Suprapubic skin (tissue), 4 donors: ENCODE measurements around the gene RELT. TPM values are rescaled to one million over a fixed set of nuclear protein-coding genes. Genes with fewer than 3 reads are reported as not detected.
A peak's percentile ranks its signal among the peaks of the same experiment; 100 is the strongest.

ENCODE experiments used
- DNase-seq, 2 donors: peaks; one replicate each; pipeline ENCODE4 v3.0.0-alpha.2; 2019; ENCODE audit warnings: low spot score in 2 of 2
- H3K27ac ChIP-seq: fragments of 200-600 bp; sonication (generic); one replicate; pipeline ENCODE4 v1.5.1; 2019
- H3K27me3 ChIP-seq: fragments of 200-600 bp; sonication (generic); one replicate; pipeline ENCODE4 v1.5.1; 2019
- H3K36me3 ChIP-seq: fragments of 200-600 bp; sonication (generic); one replicate; pipeline ENCODE4 v1.5.1; 2019
- H3K4me1 ChIP-seq: fragments of 200-600 bp; sonication (generic); one replicate; pipeline ENCODE4 v1.5.1; 2019
- H3K4me3 ChIP-seq: fragments of 200-600 bp; sonication (generic); one replicate; pipeline ENCODE4 v1.5.1; 2019; ENCODE audit warnings: mild to moderate bottlenecking
- H3K9me3 ChIP-seq: fragments of 200-600 bp; sonication (generic); one replicate; pipeline ENCODE4 v1.5.1; 2019
- EP300 ChIP-seq: sonication (generic); formaldehyde crosslinking; IDR thresholded peaks from one replicate; pipeline ENCODE4 v1.6.1; 2017; ENCODE audit warnings: antibody characterized with exemption
- POLR2A ChIP-seq, 2 donors: fragments of 450-650 bp; IDR thresholded peaks; one replicate each; pipeline ENCODE4 v1.6.1; 2017; ENCODE audit warnings: antibody characterized with exemption in 2 of 2, mild to moderate bottlenecking in 2 of 2, moderate library complexity in 2 of 2
- POLR2AphosphoS5 ChIP-seq, 3 donors: sonication (generic); formaldehyde crosslinking; IDR thresholded peaks; one replicate each; pipeline ENCODE4 v1.6.1; 2017; ENCODE audit warnings: antibody characterized with exemption in 3 of 3
- WGBS: methylation state at CpG from one replicate; pipeline ENCODE4 v1.1.5; 2018; 5-methylcytosine and 5-hydroxymethylcytosine counted together
- total RNA-seq, 4 donors: library from RNA; depleted of rRNA; stranded (reverse); fragments of >200 nt; gene quantifications; one replicate each; pipeline ENCODE4 v1.1.0, GENCODE V29; 2016
- TF ChIP-seq, protein P1 (sequence below), 2 donors: fragments of 200-600 bp in 1 of 2; fragments of 450-650 bp in 1 of 2; sonication (generic) in 1 of 2; IDR thresholded peaks; one replicate each; pipeline ENCODE4 v1.5.1; 2016 to 2019; ENCODE audit warnings: antibody characterized with exemption in 2 of 2, mild to moderate bottlenecking in 1 of 2, moderate library complexity in 1 of 2

RELT gene
- total RNA-seq, 4 donors from 2014 or later, result 1.9 to 11.2 (median 4.2) TPM

GRCh38 chr11:73394416-73395296 is 18.5 kb downstream of the RELT start:
- Histone ChIP-seq H3K4me1 (peaks cover 7% of the 10 kb centered on the region), H3K9me3 (no peaks in the 10 kb centered on the region), H3K27ac (no peak overlapping the region), H3K4me3 (no peak overlapping the region), H3K36me3 (peaks cover 5% of the 10 kb centered on the region), H3K27me3 (no peaks in the 10 kb centered on the region)
- 86% methylated on average over 18 of the region's 34 CpGs for WGBS
- TF ChIP-seq POLR2AphosphoS5 (IDR thresholded peaks at IDR 0.05) (no peak), POLR2A (IDR thresholded peaks at IDR 0.05) (no peak), EP300 (no peak)
- TF ChIP-seq, protein P1, sequence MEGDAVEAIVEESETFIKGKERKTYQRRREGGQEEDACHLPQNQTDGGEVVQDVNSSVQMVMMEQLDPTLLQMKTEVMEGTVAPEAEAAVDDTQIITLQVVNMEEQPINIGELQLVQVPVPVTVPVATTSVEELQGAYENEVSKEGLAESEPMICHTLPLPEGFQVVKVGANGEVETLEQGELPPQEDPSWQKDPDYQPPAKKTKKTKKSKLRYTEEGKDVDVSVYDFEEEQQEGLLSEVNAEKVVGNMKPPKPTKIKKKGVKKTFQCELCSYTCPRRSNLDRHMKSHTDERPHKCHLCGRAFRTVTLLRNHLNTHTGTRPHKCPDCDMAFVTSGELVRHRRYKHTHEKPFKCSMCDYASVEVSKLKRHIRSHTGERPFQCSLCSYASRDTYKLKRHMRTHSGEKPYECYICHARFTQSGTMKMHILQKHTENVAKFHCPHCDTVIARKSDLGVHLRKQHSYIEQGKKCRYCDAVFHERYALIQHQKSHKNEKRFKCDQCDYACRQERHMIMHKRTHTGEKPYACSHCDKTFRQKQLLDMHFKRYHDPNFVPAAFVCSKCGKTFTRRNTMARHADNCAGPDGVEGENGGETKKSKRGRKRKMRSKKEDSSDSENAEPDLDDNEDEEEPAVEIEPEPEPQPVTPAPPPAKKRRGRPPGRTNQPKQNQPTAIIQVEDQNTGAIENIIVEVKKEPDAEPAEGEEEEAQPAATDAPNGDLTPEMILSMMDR (IDR thresholded peaks at IDR 0.05), result no peak
- DNase-seq, result peak in 1 of 2 donors; percentile 62

DNA sequence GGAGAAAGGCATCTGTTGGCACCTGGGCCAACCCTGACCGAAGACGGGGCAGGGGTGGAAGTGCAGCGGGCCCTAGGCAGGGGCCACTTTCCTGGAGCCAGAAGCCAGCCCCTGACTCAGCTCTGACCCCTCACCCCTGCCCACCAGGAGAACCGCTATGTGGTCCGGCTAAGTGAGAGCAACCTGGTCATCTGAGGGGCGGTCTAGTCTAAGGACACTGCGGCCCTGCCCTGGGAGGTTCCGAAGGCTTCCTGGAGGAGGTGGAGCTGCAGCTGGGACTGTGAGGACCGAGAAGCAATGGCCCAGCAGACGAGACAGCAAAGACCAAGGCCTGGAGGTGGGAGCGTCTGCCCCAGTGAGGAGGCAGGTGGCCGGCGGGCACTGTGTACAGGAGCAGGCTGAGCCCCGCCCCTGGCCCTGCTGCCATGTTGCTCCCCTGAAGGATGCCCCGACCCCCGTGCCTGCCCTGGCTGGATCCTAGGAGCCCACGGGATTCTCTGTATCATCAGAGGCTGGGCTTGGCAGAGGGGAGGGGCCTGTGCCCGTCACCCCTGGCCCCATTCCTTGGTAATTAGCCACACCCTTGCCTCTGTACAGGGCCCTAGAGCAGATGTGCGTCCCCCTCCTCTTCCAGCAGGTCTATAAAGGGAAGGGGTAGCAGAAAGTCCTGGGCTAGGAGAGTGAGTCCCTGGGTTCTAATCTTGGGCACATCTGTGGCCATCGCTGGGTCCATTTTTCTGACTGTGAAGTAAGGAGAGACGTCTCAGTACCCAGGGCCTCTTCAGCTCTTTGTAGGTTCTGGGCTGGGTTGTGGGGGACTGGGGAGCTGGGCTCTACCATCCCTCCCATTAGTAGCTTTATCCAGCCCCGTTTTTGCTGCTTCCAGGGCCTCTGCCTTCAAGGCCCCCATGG is 19.4 kb downstream of the RELT start:
- 80% methylated on average over 17 of the region's 22 CpGs for WGBS
- TF ChIP-seq EP300, result no peak
- TF ChIP-seq, protein P1 (IDR thresholded peaks at IDR 0.05), result no peak
- TF ChIP-seq POLR2AphosphoS5 (IDR thresholded peaks at IDR 0.05), result no peak
- no peak for TF ChIP-seq POLR2A (IDR thresholded peaks at IDR 0.05)
- Histone ChIP-seq H3K4me1 (no peaks in the 10 kb centered on the region), H3K27ac (no peak overlapping the region), H3K27me3 (no peaks in the 10 kb centered on the region), H3K36me3 (peaks cover 5% of the 10 kb centered on the region), H3K9me3 (no peaks in the 10 kb centered on the region), H3K4me3 (no peak overlapping the region)
- DNase-seq, result peak in 1 of 2 donors; percentile 55

GRCh38 chr11:73396251-73396930 is 20.2 kb downstream of the RELT start:
- peaks cover 5% of the 10 kb centered on the region for H3K36me3 ChIP-seq
- no peaks in the 10 kb centered on the region for H3K9me3 ChIP-seq
- DNase-seq, result no peak
- H3K4me3 ChIP-seq, result no peak overlapping the region
- H3K27me3 ChIP-seq, result no peaks in the 10 kb centered on the region
- H3K4me1 ChIP-seq, result no peaks in the 10 kb centered on the region
- no peak for TF ChIP-seq EP300
- TF ChIP-seq POLR2AphosphoS5 (IDR thresholded peaks at IDR 0.05), result no peak
- TF ChIP-seq, protein P1 (IDR thresholded peaks at IDR 0.05), result no peak
- TF ChIP-seq POLR2A (IDR thresholded peaks at IDR 0.05), result no peak
- no peak overlapping the region for H3K27ac ChIP-seq
- 69% methylated on average over 5 of the region's 6 CpGs for WGBS

DNA sequence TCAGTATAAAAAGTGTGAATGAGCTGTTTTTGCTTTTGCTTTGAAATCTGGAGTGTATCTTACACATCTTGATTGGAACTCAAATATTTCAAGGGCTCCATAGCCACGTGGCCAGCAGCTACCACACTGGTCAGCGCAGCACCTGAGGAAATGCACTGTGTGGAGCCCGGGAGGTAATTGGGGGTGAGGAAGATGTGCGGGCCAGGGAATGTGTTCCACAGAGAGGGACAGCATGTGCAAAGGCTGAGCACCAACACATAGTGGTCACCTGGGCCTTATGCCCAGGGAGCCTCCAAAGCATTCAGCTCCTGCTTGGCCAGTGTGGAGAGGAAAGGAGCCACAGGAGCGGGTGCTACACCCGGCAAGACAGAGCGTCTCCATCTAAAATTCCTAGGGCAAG is 20.8 kb downstream of the RELT start:
- no peak overlapping the region for H3K4me3 ChIP-seq
- no peaks in the 10 kb centered on the region for H3K27me3 ChIP-seq
- no peaks in the 10 kb centered on the region for H3K9me3 ChIP-seq
- TF ChIP-seq POLR2AphosphoS5 (IDR thresholded peaks at IDR 0.05) (no peak), EP300 (no peak), POLR2A (IDR thresholded peaks at IDR 0.05) (no peak)
- TF ChIP-seq, protein P1 (IDR thresholded peaks at IDR 0.05), result no peak
- DNase-seq, result no peak
- WGBS, result 77% methylated on average over 7 of the region's 7 CpGs
- H3K36me3 ChIP-seq, result peaks cover 5% of the 10 kb centered on the region
- H3K27ac ChIP-seq, result no peak overlapping the region
- no peaks in the 10 kb centered on the region for H3K4me1 ChIP-seq
